VCaP (cell line): ENCODE results near the gene KLHL6.
"Not testable (repeated sequence)": the region's sequence is repeated elsewhere in the genome, so short reads cannot be mapped to it uniquely, and the experiment has no call there.

Source experiments
- H3K27ac ChIP-seq: fragments of 450-650 bp; 2 replicates; pipeline ENCODE4 v1.5.1; 2017
- TF ChIP-seq, protein P1 (sequence below): fragments of 450-650 bp; conservative IDR thresholded peaks from 2 replicates; pipeline ENCODE4 v1.5.1; 2017; ENCODE audit warnings: mild to moderate bottlenecking, moderate library complexity

The KLHL6 gene

DNA sequence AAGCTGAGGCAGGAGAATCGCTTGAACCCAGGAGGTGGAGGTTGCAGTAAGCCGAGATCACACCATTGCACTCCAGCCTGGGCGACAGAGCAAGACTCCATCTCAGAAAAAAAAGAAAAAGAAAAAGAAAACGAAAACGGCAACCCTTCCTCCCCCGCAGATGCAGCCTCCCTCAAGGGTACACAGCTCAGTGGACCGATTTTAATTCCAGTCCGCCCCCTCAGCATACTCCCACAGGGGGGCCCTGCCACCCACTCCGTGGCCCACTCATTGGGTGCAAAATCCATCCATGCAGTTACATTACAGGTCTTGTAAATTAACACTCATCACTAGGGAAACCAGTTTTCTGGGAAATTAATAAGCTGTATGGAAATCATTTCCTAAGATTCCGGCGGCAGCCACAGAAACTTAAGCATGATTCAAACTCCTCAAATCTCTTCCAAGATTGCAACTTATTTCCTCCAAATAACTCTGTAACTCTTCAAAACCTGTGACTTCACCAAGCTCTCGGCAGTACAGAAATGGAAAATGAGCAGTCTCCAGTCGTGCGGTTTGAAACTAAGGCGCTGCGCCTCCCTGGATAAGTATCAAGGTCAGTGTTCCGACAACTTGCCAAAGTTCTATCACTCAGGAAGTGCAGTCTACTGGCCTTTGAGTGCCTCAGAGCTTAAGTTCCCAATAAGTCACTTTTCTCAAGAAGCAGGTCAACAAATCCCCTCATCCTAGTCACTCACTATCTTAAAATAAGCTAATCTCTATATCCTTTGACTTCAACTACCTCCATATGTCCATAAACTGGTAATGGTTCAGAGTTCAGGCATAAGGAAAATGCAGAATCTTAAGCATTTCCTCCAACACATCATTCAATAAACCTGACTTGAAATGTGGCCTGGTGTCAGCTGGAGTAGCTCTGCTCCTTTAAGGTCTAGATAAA, 24.7 kb upstream of the KLHL6 start:
- no peak overlapping the region for H3K27ac ChIP-seq
- TF ChIP-seq, protein P1, sequence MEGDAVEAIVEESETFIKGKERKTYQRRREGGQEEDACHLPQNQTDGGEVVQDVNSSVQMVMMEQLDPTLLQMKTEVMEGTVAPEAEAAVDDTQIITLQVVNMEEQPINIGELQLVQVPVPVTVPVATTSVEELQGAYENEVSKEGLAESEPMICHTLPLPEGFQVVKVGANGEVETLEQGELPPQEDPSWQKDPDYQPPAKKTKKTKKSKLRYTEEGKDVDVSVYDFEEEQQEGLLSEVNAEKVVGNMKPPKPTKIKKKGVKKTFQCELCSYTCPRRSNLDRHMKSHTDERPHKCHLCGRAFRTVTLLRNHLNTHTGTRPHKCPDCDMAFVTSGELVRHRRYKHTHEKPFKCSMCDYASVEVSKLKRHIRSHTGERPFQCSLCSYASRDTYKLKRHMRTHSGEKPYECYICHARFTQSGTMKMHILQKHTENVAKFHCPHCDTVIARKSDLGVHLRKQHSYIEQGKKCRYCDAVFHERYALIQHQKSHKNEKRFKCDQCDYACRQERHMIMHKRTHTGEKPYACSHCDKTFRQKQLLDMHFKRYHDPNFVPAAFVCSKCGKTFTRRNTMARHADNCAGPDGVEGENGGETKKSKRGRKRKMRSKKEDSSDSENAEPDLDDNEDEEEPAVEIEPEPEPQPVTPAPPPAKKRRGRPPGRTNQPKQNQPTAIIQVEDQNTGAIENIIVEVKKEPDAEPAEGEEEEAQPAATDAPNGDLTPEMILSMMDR = no peak

DNA sequence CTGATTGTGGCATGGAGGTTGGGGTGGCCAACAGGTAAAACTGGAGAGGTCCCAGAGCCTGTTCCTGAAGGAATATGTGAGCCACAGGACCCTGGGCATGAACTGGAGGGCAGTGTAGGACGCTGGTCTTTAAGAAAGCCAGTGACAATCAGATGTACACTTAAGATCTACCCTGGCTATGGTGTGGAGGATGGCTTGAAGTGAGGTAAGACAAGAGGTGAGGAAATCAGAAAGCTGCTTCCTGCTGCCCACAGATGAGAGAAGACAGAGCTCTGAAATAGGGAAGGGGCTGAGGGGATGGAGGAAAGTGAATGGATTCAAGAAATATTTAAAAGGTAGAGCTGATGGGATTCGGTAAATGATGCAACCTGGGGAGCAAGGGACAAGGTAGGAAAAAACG, 22.7 kb upstream of the KLHL6 start:
- TF ChIP-seq, protein P1 = no peak
- H3K27ac ChIP-seq = no peak overlapping the region

DNA sequence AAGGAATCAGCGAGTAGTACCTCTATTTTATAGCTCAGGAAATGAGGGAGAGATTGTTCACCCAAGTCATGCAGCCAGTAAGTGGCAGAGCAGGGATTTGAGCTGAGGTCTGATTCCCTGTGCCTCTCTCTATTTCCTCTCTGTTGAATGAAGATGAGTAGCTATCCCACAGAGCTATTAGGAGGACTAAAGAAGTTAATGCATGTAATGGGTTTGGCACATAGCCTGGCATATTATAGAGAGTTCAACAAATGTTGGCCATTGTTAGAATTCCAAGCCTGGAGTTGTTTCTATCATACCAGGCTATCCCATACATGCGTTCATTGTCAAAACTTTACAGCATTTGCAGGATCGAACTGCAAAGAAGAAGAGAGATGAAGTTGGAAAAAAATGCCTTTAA, 21.8 kb upstream of the KLHL6 start:
- no peak overlapping the region for H3K27ac ChIP-seq

DNA sequence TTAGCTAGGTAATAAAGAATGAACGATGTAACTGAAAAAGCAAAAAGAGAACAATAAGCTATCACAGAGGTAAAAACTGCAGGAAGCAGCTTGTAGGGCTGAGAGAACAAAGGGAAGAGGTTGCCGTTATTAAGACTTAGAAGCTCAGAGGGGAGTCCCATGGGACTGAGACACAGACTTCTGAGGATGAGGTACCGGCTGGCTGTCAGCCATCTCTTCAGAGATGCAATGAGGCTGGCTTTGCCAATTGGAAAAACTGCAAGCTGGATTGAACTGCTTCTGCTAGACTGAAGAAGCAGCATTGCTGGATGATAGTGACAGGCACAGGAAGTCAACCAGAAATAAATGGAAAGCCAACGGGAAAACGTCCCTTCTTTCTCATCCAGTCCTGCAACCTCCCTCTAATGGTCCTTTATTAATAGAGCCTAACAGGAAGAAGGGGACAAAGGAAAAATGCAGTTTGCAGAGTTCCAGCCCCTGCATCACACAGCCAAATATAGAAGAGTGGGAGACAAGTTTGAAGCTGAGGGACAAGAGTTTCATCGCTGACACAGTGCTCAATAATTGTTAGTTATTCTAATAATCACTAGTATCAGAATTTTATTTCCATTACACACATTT, 21.1 kb upstream of the KLHL6 start:
- TF ChIP-seq, protein P1 = no peak
- H3K27ac ChIP-seq = no peak overlapping the region

More for the DNA sequence above, 21.8 kb upstream of the KLHL6 start:
- TF ChIP-seq, protein P1 = no peak

DNA sequence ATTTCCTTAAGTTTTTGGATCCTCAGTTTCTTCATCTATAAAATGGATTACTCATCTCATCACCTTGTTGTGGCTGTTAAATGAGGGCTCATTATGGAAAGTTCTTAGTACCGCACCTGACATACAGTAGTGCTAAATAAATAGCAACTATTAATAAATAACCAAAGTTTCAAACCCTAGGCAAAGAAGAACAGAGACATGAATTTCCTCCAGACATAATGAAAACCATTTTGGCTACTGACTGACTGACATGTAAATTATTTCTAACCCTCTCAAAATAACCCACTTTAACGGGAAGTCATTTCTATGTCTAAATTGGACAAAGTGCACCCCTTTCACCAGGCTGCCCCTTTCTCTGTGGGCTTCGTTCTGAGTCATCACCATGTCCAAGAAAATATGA, 17.4 kb upstream of the KLHL6 start:
- no peak overlapping the region for H3K27ac ChIP-seq
- TF ChIP-seq, protein P1 = no peak

DNA sequence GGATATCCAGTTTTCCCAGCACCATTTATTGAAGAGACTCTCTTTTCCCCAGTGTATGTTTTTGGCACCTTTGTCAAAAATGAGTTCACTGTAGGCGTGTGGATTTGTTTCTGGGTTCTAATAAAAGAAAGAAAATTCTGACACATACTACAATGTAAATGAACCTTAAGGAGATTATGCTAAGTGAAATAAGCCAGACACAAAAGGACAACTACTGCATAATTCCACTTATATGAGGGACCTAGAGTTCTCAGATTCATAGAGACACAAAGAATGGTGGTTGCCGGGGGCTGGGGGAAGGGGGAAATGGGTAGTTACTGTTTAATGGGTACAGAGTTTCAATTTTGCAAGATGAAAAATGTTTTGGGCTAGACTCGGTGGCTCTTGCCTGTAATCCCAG, 14.7 kb upstream of the KLHL6 start:
- not testable (repeated sequence) for H3K27ac ChIP-seq

DNA sequence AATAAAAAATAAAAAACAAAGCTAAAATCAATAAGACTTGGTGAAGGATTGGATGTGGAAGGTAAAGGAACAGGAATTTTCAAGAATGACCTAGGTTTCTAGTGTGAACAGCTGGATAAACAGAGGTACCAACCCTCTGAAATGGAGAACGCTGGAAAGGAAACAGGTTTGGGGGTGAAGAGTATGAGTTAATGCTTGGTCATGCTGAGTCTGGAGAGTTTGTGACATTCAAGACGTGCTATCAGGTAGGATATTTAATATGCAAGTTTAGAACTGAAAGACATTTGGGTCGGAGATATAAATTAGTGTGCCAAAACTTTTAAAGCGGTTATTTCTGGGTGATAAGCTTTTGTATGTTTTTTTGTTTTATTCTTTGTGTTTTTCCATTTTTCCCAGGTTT, 11.4 kb upstream of the KLHL6 start:
- no peak overlapping the region for H3K27ac ChIP-seq
- TF ChIP-seq, protein P1 = no peak

DNA sequence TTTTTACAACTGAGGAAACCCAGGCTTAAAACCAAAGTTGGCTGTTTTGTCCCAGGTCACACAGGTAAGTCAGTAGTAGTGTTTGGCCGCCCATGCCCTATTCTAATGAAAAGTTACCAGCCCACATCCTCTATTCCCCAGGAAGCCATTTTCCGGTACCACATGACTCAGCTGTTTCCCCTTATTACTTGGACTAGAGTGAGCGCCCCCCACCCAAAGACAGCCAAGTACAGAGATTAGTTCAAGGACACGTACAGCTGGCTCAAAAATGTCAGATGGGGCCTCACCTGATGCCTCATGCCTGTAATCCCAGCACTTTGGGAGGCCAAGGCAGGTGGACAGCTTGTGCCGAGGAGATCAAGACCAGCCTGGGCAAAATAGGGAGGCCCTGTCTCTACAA, 8.5 kb upstream of the KLHL6 start:
- TF ChIP-seq, protein P1 = no peak
- no peak overlapping the region for H3K27ac ChIP-seq
